DND-41 (cell line): ENCODE measurements around the gene ARHGAP22.

Source experiments
- CTCF ChIP-seq: IDR thresholded peaks from 2 replicates; pipeline ENCODE4 v1.5.1; 2012; ENCODE audit warnings: borderline replicate concordance, low read length, moderate library complexity, mild to moderate bottlenecking; ENCODE audit not compliant: poor library complexity, severe bottlenecking; ENCODE audit errors: extremely low read depth
- EZH2 ChIP-seq: IDR thresholded peaks from 3 replicates; pipeline ENCODE4 v1.6.1; 2012; ENCODE audit warnings: borderline replicate concordance, low read depth, mild to moderate bottlenecking, moderate library complexity, low read length, inconsistent platforms; ENCODE audit not compliant: severe bottlenecking

GRCh38 chr10:48550071-48550691, 54.7 kb downstream of the ARHGAP22 start:
- TF ChIP-seq EZH2 (no peak), CTCF (no peak)
